IMR-90 (cell line): ENCODE measurements around the gene UBE2M. TPM values are rescaled to one million over a fixed set of nuclear protein-coding genes. Genes with fewer than 3 reads are reported as not detected.

Source experiments
- ATAC-seq: fragments of 200-7000 bp; cut with Tn5 transposase; 2 replicates; pipeline ENCODE4 v1.9.1; 2020; ENCODE audit warnings: low read depth, mild to moderate bottlenecking, moderate library complexity
- BruUV-seq: library from RNA; stranded (reverse); fragments of 400-500 nt; replicated peaks from 2 replicates; lab custom pipeline; 2021; lab: Mats Ljungman, UMichigan
- CTCF ChIA-PET: fragments of 300-600 bp; formaldehyde crosslinking; extraction: SDS; loops from one replicate; lab custom pipeline; 2021; ENCODE audit warnings: antibody characterized with exemption; lab: Yijun Ruan, JAX
- POLR2A ChIA-PET: fragments of 300-600 bp; sonication (Branson Sonifier 250); formaldehyde crosslinking; loops from one replicate; lab custom pipeline; 2022; ENCODE audit warnings: antibody characterized with exemption; ENCODE audit not compliant: unreplicated experiment; lab: Charles Lee
- DNase-seq: peaks from one replicate; pipeline ENCODE4 v3.0.0; 2013
- H2AFZ ChIP-seq: replicated peaks from 2 replicates; pipeline ENCODE3; 2013; ENCODE audit warnings: low read length, mild to moderate bottlenecking; ENCODE audit not compliant: poor library complexity
- H2AK5ac ChIP-seq: 2 replicates; pipeline ENCODE4 v1.6.1; 2013; ENCODE audit warnings: low read depth, low read length, inconsistent platforms
- H2AK9ac ChIP-seq: replicated peaks from 2 replicates; pipeline ENCODE3; 2013; ENCODE audit warnings: mild to moderate bottlenecking, low read depth, low read length, moderate library complexity; ENCODE audit not compliant: poor library complexity
- H2BK120ac ChIP-seq: 2 replicates; pipeline ENCODE4 v1.6.1; 2013; ENCODE audit warnings: low read depth, low read length, inconsistent platforms
- H2BK15ac ChIP-seq: 3 replicates; pipeline ENCODE4 v1.6.1; 2013; ENCODE audit warnings: low read depth, low read length, inconsistent platforms
- H2BK20ac ChIP-seq: 2 replicates; pipeline ENCODE4 v1.6.1; 2013; ENCODE audit warnings: low read depth, mild to moderate bottlenecking, inconsistent platforms, low read length, moderate library complexity
- H2BK5ac ChIP-seq: 2 replicates; pipeline ENCODE4 v1.6.1; 2013; ENCODE audit warnings: mild to moderate bottlenecking, low read depth, low read length, inconsistent platforms; ENCODE audit not compliant: poor library complexity, severe bottlenecking
- H3K14ac ChIP-seq: replicated peaks from 2 replicates; pipeline ENCODE4 v1.6.1; 2013; ENCODE audit warnings: low read depth, low read length, inconsistent platforms
- H3K18ac ChIP-seq: 2 replicates; pipeline ENCODE4 v1.6.1; 2013; ENCODE audit warnings: low read depth, low read length, control low read depth
- H3K23ac ChIP-seq: 2 replicates; pipeline ENCODE4 v1.6.1; 2013; ENCODE audit warnings: low read depth, low read length, inconsistent platforms
- H3K27ac ChIP-seq: 2 replicates; pipeline ENCODE4 v1.5.1; 2013; ENCODE audit warnings: mild to moderate bottlenecking, control low read depth, low read length; ENCODE audit not compliant: insufficient read depth
- H3K27me3 ChIP-seq: 2 replicates; pipeline ENCODE4 v1.6.1; 2013; ENCODE audit warnings: low read length; ENCODE audit not compliant: control insufficient read depth, insufficient read depth
- H3K36me3 ChIP-seq: 2 replicates; pipeline ENCODE4 v1.6.1; 2013; ENCODE audit warnings: low read length, mixed read lengths; ENCODE audit not compliant: control insufficient read depth, insufficient read depth
- H3K4ac ChIP-seq: 2 replicates; pipeline ENCODE4 v1.6.1; 2013; ENCODE audit warnings: low read depth, low read length, inconsistent platforms
- H3K4me1 ChIP-seq: 2 replicates; pipeline ENCODE4 v1.6.1; 2013; ENCODE audit warnings: low read length, mixed read lengths; ENCODE audit not compliant: control insufficient read depth, insufficient read depth
- H3K4me2 ChIP-seq: 2 replicates; pipeline ENCODE4 v1.6.1; 2013; ENCODE audit warnings: low read depth, mild to moderate bottlenecking, control low read depth, low read length, moderate library complexity
- H3K4me3 ChIP-seq: 2 replicates; pipeline ENCODE4 v1.5.1; 2013; ENCODE audit warnings: low read depth, mild to moderate bottlenecking, control low read depth, low read length, moderate library complexity; ENCODE audit not compliant: insufficient read depth
- H3K56ac ChIP-seq: 2 replicates; pipeline ENCODE4 v1.6.1; 2013; ENCODE audit warnings: low read length, inconsistent platforms; ENCODE audit not compliant: insufficient read depth; ENCODE audit errors: extremely low read depth
- H3K79me1 ChIP-seq, 2 experiments: 2 replicates each; pipeline ENCODE4 v1.6.1; 2013; ENCODE audit warnings: low read length in 2 of 2, inconsistent platforms in 1 of 2, low read depth in 1 of 2
- H3K9ac ChIP-seq: 2 replicates; pipeline ENCODE4 v1.6.1; 2013; ENCODE audit warnings: low read depth, low read length, control low read depth
- H3K9me1 ChIP-seq: 2 replicates; pipeline ENCODE4 v1.6.1; 2013; ENCODE audit warnings: low read length, inconsistent platforms; ENCODE audit not compliant: insufficient read depth
- H3K9me3 ChIP-seq: 2 replicates; pipeline ENCODE4 v1.6.1; 2013; ENCODE audit warnings: low read length; ENCODE audit not compliant: control insufficient read depth, insufficient read depth
- H4K20me1 ChIP-seq: 2 replicates; pipeline ENCODE4 v1.6.1; 2013; ENCODE audit warnings: low read length, inconsistent platforms; ENCODE audit not compliant: insufficient read depth
- H4K5ac ChIP-seq: 2 replicates; pipeline ENCODE4 v1.6.1; 2013; ENCODE audit warnings: mild to moderate bottlenecking, low read depth, low read length, control low read depth
- H4K8ac ChIP-seq, 2 experiments: 2 replicates each; pipeline ENCODE4 v1.6.1; 2013; ENCODE audit warnings: low read depth in 2 of 2, low read length in 2 of 2, control low read depth in 1 of 2, inconsistent platforms in 1 of 2
- H4K91ac ChIP-seq: 2 replicates; pipeline ENCODE4 v1.6.1; 2013; ENCODE audit warnings: low read depth, low read length, inconsistent platforms; ENCODE audit not compliant: insufficient read depth
- FOS ChIP-seq: fragments of 150-350 bp; IDR thresholded peaks from 2 replicates; pipeline ENCODE4 v1.6.1; 2016; ENCODE audit warnings: low read depth, low read length
- MAFK ChIP-seq: IDR thresholded peaks from 2 replicates; pipeline ENCODE4 v1.6.1; 2012; ENCODE audit warnings: low read depth, low read length, improper control_type of control experiment
- RFX5 ChIP-seq: IDR thresholded peaks from 2 replicates; pipeline ENCODE4 v1.8.0; 2012; ENCODE audit warnings: low read depth, mild to moderate bottlenecking, low read length, moderate library complexity
- WGBS, 2 experiments: methylation state at CpG; one replicate each; pipeline versions ENCODE4 v1.1.5 to v1.1.7; 2013; ENCODE audit warnings: missing lambda C conversion rate in 2 of 2; ENCODE audit not compliant: insufficient read length in 1 of 2; ENCODE audit errors: extremely low coverage in 2 of 2; 5-methylcytosine and 5-hydroxymethylcytosine counted together
- dilution Hi-C: fragments of 300-500 bp; cut with HindIII; formaldehyde crosslinking; loops from one replicate; pipeline ENCODE4 v1.14.3; 2018; ENCODE audit warnings: low sequenced_read_pairs; ENCODE audit not compliant: unreplicated experiment
- in situ Hi-C: fragments of 300-500 bp; cut with MboI; formaldehyde crosslinking; loops from 3 replicates; pipeline ENCODE4 v1.14.3; 2019; ENCODE audit warnings: low sequenced_read_pairs, inconsistent platforms, mixed read lengths
- intact Hi-C: fragments of 100-400 bp; cut with micrococcal nuclease; formaldehyde crosslinking; loops from 2 replicates; pipeline ENCODE4 v1.10.0; 2022
- polyA plus RNA-seq, 3 experiments: library from polyadenylated mRNA; depleted of rRNA; stranded (reverse); fragments of >200 nt; gene quantifications; 2 replicates each; pipeline ENCODE4 v1.2.3, GENCODE V29; 2012; ENCODE audit warnings: low replicate concordance in 1 of 3
- total RNA-seq: library from RNA; depleted of rRNA; stranded (reverse); fragments of >200 nt; gene quantifications from 2 replicates; pipeline ENCODE4 v1.2.3, GENCODE V29; 2012

Gene UBE2M
- total and polyA plus RNA-seq, 2 of the 4 experiments (the other 2 are of a cell fraction) = 55.9 to 66.6 TPM

DNA sequence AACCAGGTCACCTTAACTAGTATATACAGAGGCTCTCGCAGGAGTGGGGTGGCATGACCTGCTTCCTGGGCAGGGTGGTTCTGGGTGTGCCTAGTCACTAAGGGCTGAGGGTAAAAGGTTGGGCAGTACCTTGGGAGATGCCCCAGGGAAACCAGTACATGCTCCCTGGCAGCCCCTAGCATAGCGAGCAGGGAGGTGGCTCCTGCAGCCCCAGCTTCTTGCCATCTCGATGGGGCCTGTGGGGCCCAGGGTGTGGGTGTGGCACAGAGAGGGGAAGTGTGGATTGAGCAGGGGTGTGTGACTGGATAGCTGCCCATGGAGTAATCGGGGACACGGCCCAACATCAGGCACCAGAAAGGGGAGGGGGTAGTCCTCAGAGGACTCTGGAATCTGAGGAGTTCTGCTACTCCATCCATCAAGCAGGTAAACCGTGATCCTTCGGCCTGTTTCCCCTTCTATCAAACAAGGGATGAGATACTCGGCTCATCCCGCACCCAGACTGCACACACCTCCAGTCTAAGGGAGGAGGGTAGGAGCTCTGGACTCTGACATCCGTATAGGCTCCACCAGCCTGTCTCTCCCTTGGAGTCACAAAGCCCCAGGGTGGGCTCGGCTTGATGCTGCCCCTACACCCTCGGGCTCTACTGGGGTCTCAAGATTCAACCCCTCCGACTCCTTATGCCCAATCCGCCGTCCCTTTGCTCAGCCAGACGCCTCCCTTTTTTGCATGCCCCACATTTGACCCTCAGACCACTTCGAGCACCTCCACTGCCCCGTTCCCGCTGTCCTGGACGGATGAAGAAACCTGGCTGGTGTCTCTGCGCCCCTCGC, 39.9 kb downstream of the UBE2M start:
- H3K27ac ChIP-seq = peak overlapping the region; percentile 93
- no peak for TF ChIP-seq RFX5
- no peak for TF ChIP-seq FOS
- TF ChIP-seq MAFK = no peak
- H3K27me3 ChIP-seq = no peaks in the 10 kb centered on the region
- H4K20me1 ChIP-seq = peaks cover 26% of the 10 kb centered on the region
- H2BK5ac ChIP-seq = peak overlapping the region; percentile 44
- H3K18ac ChIP-seq = no peak overlapping the region
- H2AK9ac ChIP-seq = peak overlapping the region; percentile 98
- H3K23ac ChIP-seq = peak overlapping the region; percentile 68
- no peak for ATAC-seq
- H3K4me3 ChIP-seq = peak overlapping the region; percentile 69
- in situ Hi-C loops (no loop called here), intact Hi-C loops (loop anchor here (1.0 to 5.0 kb wide), 3 partner anchors 19 to 211 kb away; partner anchors contain the start of genes ERVK3-1 and MZF1), dilution Hi-C loops (no loop called here)
- peak overlapping the region; percentile 98 for H2AFZ ChIP-seq
- H3K79me1 ChIP-seq = peaks cover 0 to 53% of the 10 kb centered on the region in 2 experiments; a peak in 3 of 4 replicates
- ChIA-PET POLR2A (interaction anchor here (1.5 kb wide), 1 partner anchor 25 kb away, joined by 6 read pairs; the partner anchor contains the start of gene TRIM28), CTCF (interaction anchor here (0.6 to 1.1 kb wide), 2 partner anchors 13 to 25 kb away, joined by 4 to 6 read pairs; partner anchors contain the start of gene TRIM28)
- H2BK120ac ChIP-seq = no peak overlapping the region
- peak overlapping the region; percentile 93 for H4K91ac ChIP-seq
- peak overlapping the region; percentile 96 for H3K9ac ChIP-seq
- H4K5ac ChIP-seq = peak overlapping the region; percentile 21
- H3K56ac ChIP-seq = peak overlapping the region; percentile 80
- peak overlapping the region; percentile 80 for H3K14ac ChIP-seq
- BruUV-seq = no TSS peak
- H2AK5ac ChIP-seq = peak overlapping the region; percentile 81
- peaks cover 16% of the 10 kb centered on the region for H3K36me3 ChIP-seq
- peak overlapping the region; percentile 94 for H3K4me2 ChIP-seq
- DNase-seq = no peak
- H2BK20ac ChIP-seq = no peak overlapping the region
- WGBS, 2 experiments = 5% methylated on average over 14 of the region's 22 CpGs; no CpG with 5 or more reads in 1 of the 2 experiments
- H3K9me1 ChIP-seq = peaks cover 11% of the 10 kb centered on the region
- peak overlapping the region; percentile 85 for H3K4ac ChIP-seq
- H2BK15ac ChIP-seq = no peak overlapping the region
- no peaks in the 10 kb centered on the region for H3K9me3 ChIP-seq
- peaks cover 6% of the 10 kb centered on the region for H3K4me1 ChIP-seq
- peak overlapping the region; percentile 87 to 93; a peak in 3 of 4 replicates for H4K8ac ChIP-seq
